ENCODE measurements around the gene ZNG1F.
"Not testable (repeated sequence)": the region's sequence is repeated elsewhere in the genome, so short reads cannot be mapped to it uniquely, and the experiment has no call there.

GRCh38 chr9:41124250-41125108 lies 64.6 kb downstream of the ZNG1F start:
- not testable (repeated sequence) for TF ChIP-seq POLR2A (IDR thresholded peaks at IDR 0.05; ENCODE audit: low read length); GATA1 (IDR thresholded peaks at IDR 0.05; ENCODE audit: low read depth, low read length)

Measured in erythroblast (primary cell).